Endometrium (tissue), 2 donors: ENCODE results near the gene NCKAP1.
"Not testable (repeated sequence)": the region's sequence is repeated elsewhere in the genome, so short reads cannot be mapped to it uniquely, and the experiment has no call there.

Source experiments
- FAIRE-seq: peaks from 2 replicates; lab custom pipeline; 2012; peaks lifted over from hg19 to GRCh38; lab: Jason Lieb, UNC
- donor health status: control.
- donor health status: control.

The NCKAP1 gene

DNA sequence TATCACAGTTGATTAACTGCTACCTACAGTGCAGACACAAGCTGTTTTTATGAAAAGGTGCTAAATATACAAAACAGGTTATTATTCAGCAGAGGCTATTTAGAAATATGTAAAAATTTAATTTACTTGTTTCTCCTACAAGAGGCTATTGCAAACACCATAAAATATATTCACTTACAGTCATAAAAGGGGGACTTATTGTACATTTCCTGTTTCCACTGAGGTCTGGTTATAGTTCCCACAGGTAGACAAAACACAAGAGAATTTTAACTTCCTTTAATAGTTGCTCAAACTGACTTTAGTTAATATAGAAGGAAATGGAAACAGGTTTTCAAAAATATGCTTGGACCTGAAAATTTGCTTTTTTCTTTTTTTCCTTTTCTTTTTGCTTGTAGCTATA is 131.8 kb downstream of the NCKAP1 start:
- FAIRE-seq = no peak

DNA sequence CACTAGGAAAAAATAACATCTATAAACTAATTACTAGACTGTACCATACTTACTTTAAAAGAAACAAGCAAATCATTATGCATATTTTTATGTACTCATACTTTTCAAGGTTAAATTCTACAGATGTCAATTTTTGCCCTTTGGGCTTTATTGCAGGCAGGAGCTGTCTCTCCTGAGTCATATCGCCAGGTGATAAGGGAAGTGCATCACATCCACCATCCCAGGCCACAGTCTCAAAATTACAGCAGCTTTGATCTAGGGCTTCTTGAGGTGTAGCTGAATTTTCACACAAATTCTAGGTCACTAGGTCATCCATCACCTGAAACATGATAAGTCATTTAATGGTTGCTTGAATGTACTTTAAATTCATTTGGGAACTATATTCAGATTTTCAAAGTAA is 133.4 kb downstream of the NCKAP1 start:
- FAIRE-seq = no peak

DNA sequence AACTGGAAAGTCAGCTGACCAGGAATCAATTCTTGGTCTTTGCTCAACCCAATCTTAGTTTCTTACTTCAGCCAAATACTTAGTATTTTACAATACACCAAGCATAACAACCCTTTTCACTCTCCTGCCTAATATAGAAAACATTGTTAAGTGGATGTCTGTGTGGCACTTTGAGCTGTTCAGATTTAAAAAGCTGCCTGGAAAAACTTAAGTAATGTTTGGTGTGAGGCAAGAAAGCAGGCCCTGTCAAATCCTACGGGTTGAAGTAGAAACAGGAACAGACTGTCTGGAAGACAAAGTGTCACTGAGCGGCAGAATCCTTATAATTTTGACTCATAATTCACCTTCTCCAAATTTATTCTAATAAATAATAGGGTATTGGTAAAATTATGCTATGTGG is 134.7 kb downstream of the NCKAP1 start:
- no peak for FAIRE-seq

DNA sequence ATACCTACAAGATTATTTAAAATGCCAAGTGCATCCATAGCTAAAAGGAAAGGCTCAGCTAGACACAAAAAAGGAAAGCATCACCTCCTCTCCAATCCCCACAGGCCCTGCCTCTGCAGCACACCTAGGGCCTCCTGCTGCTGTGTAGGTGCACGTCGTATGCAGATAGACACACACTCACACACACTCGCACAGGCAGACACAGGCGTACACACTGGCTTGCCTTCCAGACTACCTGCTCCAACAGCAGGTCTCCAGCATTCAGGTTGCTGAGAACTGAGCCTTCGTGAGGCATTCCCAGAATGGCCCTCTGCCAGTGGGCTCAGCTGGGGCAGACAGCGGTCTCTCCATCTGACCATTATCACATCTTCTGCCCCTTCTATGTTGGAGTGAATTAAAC is 136.5 kb downstream of the NCKAP1 start:
- no peak for FAIRE-seq

DNA sequence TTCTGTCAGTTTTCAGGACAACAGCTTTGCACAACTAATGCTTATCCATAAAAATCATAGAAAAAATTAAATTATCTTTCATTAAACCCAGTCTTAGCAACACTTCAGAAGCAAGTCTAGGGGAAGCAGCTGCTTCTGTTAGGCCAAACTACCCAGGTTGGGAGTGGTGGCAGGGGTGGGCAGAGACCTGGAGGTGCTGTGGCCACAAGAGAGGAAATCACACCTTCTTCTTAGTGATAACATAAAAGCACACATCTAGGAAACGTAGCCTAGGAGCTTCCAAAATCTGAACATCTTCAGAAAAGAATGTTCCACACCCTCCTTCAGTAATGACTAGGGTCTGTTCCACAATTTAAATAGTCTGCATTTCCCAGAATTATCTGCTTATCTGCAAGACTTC is 139.5 kb downstream of the NCKAP1 start:
- no peak for FAIRE-seq

DNA sequence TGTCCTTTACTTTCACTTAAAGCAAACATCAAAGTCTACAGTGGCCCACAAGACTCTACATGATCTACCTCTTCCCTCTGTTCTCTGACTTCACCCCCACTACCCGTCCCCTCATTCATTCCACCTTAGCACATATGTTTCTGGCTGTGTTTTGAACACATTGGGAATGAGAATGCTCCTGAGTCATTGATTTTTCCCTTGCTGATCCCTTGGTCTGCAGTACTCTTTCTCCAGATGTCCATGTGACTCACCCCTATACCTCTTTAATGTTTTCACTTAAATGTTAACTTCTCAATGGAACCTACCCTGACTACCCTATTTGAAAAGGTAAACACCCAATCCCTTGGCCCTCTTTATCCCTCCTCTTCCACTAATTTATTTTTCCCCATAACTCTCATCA is 141.1 kb downstream of the NCKAP1 start:
- FAIRE-seq = no peak

DNA sequence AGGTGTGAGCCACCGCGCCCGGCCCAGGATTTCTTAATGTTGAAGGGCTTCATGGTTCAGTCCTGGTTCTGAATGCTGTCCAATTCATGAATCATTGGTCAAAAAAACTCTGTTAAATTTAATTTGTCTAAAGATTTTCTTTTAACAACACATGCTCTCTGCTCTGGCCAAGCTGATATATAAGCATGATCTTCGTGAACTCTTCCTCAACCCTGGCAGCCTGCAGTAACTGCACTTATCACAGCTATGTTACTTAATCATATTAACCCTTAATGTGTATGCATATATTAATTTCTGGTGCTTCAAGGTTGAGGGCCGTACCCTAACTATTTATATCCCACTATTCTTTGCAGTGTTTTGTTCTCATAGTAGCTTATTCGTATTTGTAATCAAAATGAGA is 142.5 kb downstream of the NCKAP1 start:
- FAIRE-seq = no peak

DNA sequence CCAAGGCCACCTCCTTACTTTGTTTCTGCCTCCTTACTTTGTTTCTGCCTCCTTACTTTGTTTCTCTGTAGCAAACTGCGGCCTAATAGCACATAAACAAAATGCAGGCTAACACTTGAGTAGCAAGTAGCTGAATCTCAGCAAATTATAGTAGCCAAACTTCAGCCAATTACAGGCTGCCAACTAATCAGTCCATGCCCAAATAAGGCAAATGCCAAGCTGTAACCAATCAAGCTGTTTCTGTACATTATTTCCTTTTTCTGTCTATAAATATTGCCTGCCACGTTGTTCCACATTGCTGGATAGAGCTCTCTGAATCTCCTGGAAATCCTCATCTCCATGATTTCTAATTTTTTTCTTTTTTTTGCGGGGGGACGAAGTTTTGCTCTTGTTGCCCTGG is 143.1 kb downstream of the NCKAP1 start:
- FAIRE-seq = no peak

DNA sequence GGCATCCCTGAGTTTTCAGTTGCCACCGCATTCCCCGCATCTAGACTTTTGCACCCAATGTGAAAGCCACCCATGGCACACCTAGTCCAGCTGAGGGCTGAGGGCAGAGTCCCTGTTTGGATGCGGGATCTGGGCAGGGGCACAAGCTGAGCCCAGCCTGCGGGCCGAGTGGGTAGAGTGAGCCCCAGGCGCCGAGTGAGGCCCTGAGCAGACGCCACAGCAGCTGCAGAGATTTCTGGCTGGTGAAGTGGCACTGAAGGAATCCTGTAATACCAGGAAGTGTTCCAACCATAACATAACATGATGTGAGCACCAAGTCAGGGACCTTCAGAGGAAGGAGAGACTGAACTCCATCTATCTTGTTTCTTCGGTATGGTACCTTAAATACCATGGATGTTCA is 144.1 kb downstream of the NCKAP1 start:
- no peak for FAIRE-seq

DNA sequence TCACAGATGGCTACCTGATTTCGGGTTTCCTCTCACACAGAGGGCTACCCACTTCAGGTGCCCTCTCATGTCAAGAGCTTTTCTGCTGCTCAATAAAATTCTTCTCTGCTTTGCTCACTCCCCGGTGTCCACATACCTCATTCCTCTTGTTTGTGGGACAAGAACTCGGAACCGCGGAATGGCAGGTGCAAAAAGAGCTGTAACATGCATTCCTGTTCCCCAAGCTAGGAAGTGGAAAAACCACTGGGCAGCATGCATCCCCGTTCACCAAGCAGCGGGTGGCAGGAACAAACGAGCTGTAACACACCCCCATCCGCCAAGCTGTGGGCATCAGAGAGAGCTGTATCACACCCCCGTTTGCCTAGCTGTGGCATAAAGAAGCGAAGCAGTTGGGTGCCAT is 144.6 kb downstream of the NCKAP1 start:
- no peak for FAIRE-seq

DNA sequence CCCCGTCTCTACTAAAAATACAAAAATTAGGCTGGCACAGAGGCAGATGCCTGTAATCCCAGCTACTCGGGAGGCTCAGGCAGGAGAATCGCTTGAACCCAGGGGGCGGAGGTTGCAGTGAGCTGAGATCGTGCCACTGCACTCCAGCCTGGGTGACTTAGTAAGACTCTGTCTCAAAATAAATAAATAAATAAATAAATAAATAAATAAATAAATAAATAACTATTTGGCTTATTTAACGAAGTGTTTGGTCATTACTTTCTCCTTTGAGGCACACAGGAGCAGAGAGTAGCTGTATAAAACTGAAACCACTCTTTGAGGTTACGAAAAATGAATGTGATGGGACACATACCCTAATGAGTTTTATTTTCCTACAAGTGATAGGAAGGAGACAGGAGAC is 145.2 kb downstream of the NCKAP1 start:
- not testable (repeated sequence) for FAIRE-seq

DNA sequence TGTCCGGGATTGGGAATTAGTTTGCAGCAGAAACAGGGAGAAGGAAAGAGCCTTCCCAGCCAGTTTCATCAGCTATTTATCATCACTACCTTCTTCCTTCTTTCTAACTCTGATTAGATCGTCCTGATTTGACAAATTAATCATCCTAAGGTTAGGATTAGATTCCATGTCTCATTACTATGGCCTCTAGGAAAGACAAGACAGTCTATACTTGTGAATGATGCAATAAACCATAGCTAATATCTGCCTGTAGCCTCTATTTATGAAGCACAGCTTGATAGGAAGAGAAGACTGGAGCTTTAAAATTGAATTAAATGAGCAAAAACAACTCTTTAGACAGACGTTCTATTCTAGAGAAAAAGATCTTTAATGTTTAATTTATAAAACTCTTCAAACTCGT is 146.6 kb downstream of the NCKAP1 start:
- FAIRE-seq = no peak

DNA sequence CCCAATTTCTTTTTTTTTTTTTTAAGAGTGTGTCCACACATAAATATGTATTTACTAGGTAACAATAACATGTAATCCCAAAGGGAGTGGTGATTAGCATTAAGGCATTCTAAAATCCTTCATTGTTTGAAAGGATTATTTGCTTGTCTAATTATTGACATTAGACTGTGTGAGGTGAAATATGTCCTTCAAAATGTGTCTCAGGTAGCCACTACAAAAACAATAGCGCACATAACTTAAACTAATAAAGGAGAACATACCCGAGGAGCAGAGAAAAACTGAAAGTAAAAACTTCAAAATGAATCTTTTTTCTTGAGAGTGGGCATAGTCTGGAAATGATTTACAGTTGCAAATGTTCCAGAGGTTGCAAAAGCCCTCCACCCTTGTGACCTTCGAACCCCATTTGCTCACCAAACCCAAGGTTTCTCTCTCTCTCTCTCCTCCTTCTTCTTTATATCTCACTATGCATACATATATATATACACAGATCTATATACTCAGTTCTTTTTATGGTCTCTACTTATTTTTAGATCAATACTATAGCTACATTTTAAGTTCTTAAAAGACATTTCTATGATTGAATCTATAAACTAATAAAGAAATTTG is 147.4 kb downstream of the NCKAP1 start:
- FAIRE-seq = no peak

DNA sequence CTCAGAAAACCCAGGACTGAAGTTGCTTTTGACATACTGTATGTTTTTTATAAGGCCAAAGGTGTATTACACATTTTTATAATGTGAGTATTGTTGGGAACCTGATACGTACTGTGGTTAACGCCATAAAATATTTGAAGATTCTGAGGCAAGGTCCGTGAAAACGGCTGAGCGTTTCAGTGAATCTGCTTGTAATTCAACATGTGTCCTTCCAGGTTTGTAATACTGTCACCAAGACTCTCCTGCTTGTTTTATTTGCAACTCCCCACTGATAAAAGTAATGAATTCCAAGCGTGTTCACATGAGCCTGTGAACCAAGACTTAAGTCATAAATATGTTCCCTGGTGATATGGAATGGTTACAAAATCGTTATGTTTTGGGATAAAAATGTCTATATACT is 148.0 kb downstream of the NCKAP1 start:
- FAIRE-seq = no peak

DNA sequence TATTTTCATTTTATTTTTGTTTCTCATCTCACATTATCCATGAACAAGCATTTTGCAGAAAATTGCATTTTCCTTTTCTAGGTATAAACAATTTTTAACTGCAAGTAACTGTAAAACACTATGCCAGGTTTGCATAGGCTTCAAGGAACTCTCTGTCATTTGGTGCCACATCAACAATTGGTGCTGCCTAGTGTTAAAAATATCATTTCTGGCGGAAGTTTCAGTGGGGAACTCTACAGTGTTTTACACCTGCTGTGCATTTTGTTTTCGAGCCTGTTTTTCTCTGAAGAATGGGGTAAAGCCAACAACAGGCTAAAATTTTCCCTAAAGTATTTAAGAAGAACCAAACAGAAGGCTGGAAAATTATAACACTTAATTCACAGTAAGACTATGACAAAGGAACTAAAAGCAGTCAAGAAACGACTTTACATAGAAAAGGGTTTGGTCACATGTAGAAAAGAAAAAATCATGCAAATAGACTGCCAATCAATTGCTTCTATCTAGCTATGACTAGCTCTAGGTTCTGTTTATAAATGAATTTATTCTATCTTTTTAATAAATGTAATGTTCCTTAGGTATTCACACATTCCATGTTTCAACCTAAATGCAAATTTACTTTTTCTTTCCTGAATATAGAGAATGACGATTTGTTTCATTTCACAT is 150.4 kb downstream of the NCKAP1 start:
- no peak for FAIRE-seq

DNA sequence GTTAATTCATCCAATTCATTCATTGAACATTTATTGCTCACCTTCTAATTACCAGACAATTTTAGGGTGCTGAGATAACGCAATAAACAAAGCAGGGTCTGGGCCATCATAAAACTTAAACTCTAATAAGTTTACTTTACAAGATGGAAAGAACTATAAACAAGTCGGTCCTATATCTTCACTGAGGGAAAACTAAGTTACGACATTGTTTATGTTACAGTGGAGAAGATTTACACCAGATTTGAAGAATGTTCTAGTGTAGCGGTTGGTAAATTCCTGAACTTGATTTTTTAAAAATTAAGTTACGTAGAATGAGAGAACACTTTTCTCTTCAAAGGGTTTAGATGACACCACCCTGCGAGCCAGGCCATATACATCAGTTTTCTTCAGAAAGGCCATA is 151.2 kb downstream of the NCKAP1 start:
- no peak for FAIRE-seq

DNA sequence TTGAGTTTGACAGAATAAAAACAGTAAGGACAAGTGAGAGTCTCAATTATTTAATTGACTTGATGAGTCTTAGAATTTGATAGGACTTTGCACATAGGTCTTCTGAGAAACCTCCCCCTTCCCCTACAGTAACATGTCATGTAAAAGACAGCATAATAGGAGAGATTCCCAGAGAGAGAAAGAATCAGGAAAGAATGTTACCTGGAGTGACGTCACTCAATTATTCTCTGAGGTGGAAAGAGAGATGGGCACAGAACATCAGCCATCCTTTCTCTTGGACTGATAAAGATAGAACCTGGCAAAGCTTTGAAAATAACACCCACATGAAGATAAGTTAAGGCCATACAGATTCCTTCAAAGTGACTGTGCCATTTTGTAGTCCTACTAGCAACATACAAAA is 152.5 kb downstream of the NCKAP1 start:
- no peak for FAIRE-seq

DNA sequence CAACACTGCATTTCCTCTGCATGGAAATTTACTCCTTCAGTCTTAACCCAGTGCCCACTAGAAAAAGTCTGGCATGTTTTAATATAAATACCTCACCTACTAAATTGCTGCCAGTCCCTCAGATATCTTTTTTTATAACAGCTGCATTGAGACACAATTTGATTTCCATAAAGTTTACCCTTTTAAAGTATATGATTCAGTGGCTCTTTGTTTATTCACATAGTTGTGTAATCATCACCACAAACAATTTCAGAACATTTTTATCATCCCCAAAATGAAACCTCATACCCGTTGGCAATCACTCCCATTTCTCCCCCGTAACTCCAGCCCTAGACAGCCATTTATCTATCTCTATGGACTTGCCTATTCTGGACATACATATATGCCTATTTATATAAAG is 154.8 kb downstream of the NCKAP1 start:
- FAIRE-seq = no peak

DNA sequence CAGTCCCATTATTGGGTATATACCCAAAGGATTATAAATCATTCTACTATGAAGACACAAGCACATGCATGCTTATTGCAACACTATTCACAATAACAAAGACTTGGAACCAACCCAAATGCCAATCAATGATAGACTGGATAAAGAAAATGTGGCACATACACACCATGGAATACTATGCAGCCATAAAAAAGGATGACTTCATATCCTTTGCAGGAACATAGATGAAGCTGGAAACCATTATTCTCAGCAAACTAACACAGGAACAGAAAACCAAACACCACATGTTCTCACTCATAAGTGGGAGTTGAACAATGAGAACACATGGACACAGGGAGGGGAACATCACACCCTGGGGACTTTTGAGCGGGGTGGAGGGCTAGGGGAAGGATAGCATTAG is 158.2 kb downstream of the NCKAP1 start:
- not testable (repeated sequence) for FAIRE-seq

DNA sequence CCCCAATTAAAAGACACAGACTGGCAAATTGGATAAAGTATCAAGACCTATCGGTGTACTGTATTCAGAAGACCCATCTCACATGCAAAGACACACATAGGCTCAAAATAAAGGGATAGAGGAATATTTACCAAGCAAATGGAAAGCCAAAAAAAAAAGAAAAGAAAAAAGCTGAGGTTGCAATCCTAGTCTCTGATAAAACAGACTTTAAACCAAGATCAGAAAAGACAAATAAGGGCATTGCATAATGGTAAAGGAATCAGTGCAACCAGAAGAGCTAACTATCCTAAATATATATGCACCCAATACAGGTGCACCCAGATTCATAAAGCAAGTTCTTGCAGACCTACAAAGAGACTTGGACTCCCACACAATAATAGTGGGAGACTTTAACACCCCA is 161.6 kb downstream of the NCKAP1 start:
- FAIRE-seq = not testable (repeated sequence)

DNA sequence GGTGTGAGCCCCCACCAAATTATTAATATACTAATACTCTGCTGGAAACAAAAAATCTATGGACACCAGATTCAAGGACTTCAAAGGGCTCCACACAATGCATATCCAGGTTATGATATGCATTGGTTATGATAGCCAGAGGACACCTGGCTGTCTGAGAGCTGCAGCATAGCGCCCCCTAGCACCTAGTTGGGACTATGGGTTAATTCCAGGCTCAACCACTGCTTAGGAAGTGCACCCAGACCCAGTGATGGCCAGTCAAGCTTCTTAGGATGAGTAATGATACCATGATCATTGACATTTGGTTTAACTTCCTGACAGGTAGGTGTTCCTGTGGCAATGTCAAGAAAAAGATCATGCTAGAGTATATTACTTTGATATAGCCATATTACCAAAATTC is 168.0 kb downstream of the NCKAP1 start:
- no peak for FAIRE-seq

DNA sequence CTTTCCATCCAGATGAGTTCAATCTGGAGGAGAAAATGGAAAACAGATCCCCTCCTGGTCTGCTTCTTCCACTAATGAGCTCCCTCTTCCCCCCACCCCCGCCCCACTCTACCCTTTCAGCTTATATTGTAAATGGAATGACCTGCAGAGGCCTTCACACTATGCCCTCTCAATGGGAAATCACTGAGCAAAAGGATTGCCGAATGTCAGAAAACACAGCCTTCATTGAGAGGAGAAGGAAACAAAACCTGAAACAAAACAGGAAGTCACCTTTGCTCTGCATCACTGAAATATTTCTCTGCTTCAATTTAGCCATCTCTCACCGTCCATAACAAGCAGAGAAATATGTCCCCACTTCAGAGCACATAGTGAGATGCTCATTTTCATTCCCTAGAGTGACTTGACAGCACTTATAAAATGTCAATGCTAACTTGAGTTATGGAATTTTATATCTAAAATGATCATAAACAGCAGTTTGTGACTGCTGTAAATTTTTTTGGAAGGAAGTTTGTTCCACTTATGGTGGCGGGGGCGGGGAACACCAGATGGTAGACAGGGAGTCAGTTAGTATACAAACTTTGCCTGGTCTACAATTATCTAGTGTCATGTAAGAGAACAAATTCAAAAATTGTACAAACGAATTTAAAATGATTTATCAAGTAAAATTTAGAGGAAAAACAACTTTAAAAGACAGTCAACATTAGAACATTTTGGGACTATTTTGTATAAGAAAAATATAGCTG is 170.0 kb downstream of the NCKAP1 start:
- FAIRE-seq = no peak

DNA sequence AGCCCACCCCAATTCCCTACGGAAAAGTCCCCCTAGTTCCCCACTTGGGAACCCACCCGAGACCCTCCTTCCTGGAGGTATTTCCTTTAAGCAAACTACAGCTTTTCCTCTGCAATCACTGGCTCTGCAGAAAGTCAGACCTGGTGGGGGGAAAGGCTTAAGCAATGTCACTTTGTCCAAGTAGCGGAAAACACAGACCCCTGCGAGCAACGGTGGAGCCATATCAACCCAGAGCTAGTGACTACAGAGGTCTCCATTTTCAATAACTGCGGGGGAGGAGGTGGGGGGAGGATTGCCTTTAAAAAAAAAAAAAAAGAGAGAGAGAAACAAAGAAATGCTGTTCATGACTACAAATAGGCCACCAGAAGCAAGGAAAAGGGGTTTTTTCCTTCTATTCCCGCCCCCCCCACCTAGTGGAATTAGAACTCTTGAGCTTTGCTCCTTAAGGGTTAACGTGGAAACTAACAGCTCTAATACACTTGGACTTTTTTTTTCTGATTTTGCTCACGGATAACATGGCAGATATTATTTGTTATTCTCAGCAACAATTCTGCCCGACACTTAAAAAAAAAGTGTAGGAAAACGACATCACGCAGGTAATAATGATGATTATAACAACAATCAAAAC is 170.7 kb downstream of the NCKAP1 start:
- FAIRE-seq = no peak
